K562 (cell line): Measurements from ENCODE around the gene SH3GLB2. TPM values are rescaled to one million over a fixed set of nuclear protein-coding genes. Genes with fewer than 3 reads are reported as not detected.

ENCODE experiments used
- ARID1B ChIP-seq: fragments of 450-650 bp; IDR thresholded peaks from 2 replicates; pipeline ENCODE4 v1.6.1; 2016; ENCODE audit warnings: antibody characterized with exemption, mild to moderate bottlenecking, inconsistent platforms
- BMI1 ChIP-seq: fragments of 150-350 bp; IDR thresholded peaks from 2 replicates; pipeline ENCODE4 v1.6.1; 2014; ENCODE audit warnings: low read length
- CTCFL ChIP-seq: IDR thresholded peaks from 2 replicates; pipeline ENCODE4 v1.6.1; 2011; ENCODE audit warnings: borderline replicate concordance, low read depth, mild to moderate bottlenecking, moderate library complexity, low read length; ENCODE audit not compliant: insufficient read depth, poor library complexity, severe bottlenecking
- L3MBTL2 ChIP-seq: fragments of 450-650 bp; IDR thresholded peaks from 2 replicates; pipeline ENCODE4 v1.6.1; 2016; ENCODE audit warnings: mild to moderate bottlenecking, moderate library complexity
- LEF1 ChIP-seq: fragments of 450-650 bp; IDR thresholded peaks from 2 replicates; pipeline ENCODE4 v1.6.1; 2016; ENCODE audit warnings: mild to moderate bottlenecking
- NCOA4 ChIP-seq: fragments of 450-650 bp; IDR thresholded peaks from 2 replicates; pipeline ENCODE4 v1.6.1; 2018; ENCODE audit warnings: mild to moderate bottlenecking; ENCODE audit not compliant: partially characterized antibody
- PTBP1 ChIP-seq: fragments of 200-400 bp; formaldehyde crosslinking; IDR thresholded peaks from 2 replicates; pipeline ENCODE4 v1.6.1; 2017; ENCODE audit warnings: low read depth, low read length
- RFX1 ChIP-seq: fragments of 450-650 bp; IDR thresholded peaks from 2 replicates; pipeline ENCODE4 v1.6.1; 2016; ENCODE audit warnings: mild to moderate bottlenecking, moderate library complexity
- SFPQ ChIP-seq: fragments of 200-400 bp; formaldehyde crosslinking; IDR thresholded peaks from 2 replicates; pipeline ENCODE4 v1.6.1; 2017; ENCODE audit warnings: mild to moderate bottlenecking, low read depth, low read length, moderate library complexity
- SPI1 ChIP-seq: IDR thresholded peaks from 2 replicates; pipeline ENCODE4 v1.6.1; 2011; ENCODE audit warnings: low read depth, low read length, control low read depth, borderline replicate concordance
- SRSF9 ChIP-seq: fragments of 200-400 bp; formaldehyde crosslinking; IDR thresholded peaks from 2 replicates; pipeline ENCODE4 v1.6.1; 2017; ENCODE audit warnings: low read depth, low read length, borderline replicate concordance
- STAT5B ChIP-seq: fragments of 250-450 bp; sonication (Bioruptor Pico); IDR thresholded peaks from 2 replicates; pipeline ENCODE4 v1.8.0; 2021; ENCODE audit warnings: mild to moderate bottlenecking, inconsistent platforms
- ZNF121 ChIP-seq: sonication (generic); formaldehyde crosslinking; conservative IDR thresholded peaks from 2 replicates; pipeline ENCODE4 v1.8.0; 2022; ENCODE audit warnings: missing genetic modification reagents
- ZNF217 ChIP-seq: sonication (generic); formaldehyde crosslinking; IDR thresholded peaks from 2 replicates; pipeline ENCODE4 v1.8.0; 2022; ENCODE audit warnings: mild to moderate bottlenecking, missing genetic modification reagents
- ZNF589 ChIP-seq: fragments of 200-800 bp; sonication (Bioruptor generic); IDR thresholded peaks from 2 replicates; pipeline ENCODE4 v1.6.1; 2016; ENCODE audit warnings: low read depth, missing genetic modification characterization, missing compliant biosample characterization
- polyA plus RNA-seq, 8 experiments: library from polyadenylated mRNA; depleted of rRNA in 4 of 8; stranded (reverse) in 5 of 8; unstranded in 3 of 8; fragments of >200 nt; fragmentation: Nextera tagmentation in 2 of 8; fragmentation: Illumina TruSeq in 1 of 8; extraction: Ambion mirVana in 2 of 8; extraction: Trizol in 1 of 8; gene quantifications; 2 replicates each; pipeline versions ENCODE4 v1.2.1 to v1.2.3, GENCODE V29; 2011 to 2014; ENCODE audit warnings: inconsistent platforms in 1 of 8, missing spikeins in 1 of 8
- total RNA-seq, 7 experiments: library from RNA; depleted of rRNA in 6 of 7; stranded (reverse); fragments of >200 nt in 6 of 7; fragmentation: Illumina TruSeq in 2 of 7; extraction: Trizol in 2 of 7; gene quantifications; 2 replicates each; pipeline versions ENCODE4 v1.2.1 to v1.2.3, GENCODE V29; 2011 to 2021; ENCODE audit warnings: low replicate concordance in 1 of 7
- TF ChIP-seq, protein P1 (sequence below): fragments of 250-450 bp; sonication (Bioruptor Pico); IDR thresholded peaks from 2 replicates; pipeline ENCODE4 v1.8.0; 2021; ENCODE audit warnings: mild to moderate bottlenecking, moderate library complexity
- TF ChIP-seq, protein P2 (sequence below): fragments of 250-450 bp; sonication (Bioruptor Pico); IDR thresholded peaks from 2 replicates; pipeline ENCODE4 v1.5.0; 2021; ENCODE audit warnings: mild to moderate bottlenecking, moderate library complexity

The SH3GLB2 gene
- total and polyA plus RNA-seq, 9 of the 15 experiments (the other 6 are each of a cell fraction or from before 2014, with no cell fraction given) = 0.20 to 118 (median 58.8) TPM

- TF ChIP-seq BMI1 = no peak
- TF ChIP-seq NCOA4 = no peak
- TF ChIP-seq RFX1 = no peak
- peak; percentile 75 for TF ChIP-seq CTCFL
- no peak for TF ChIP-seq ZNF589 (CRISPR knock-in tag)
- TF ChIP-seq, protein P1, sequence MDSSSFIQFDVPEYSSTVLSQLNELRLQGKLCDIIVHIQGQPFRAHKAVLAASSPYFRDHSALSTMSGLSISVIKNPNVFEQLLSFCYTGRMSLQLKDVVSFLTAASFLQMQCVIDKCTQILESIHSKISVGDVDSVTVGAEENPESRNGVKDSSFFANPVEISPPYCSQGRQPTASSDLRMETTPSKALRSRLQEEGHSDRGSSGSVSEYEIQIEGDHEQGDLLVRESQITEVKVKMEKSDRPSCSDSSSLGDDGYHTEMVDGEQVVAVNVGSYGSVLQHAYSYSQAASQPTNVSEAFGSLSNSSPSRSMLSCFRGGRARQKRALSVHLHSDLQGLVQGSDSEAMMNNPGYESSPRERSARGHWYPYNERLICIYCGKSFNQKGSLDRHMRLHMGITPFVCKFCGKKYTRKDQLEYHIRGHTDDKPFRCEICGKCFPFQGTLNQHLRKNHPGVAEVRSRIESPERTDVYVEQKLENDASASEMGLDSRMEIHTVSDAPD = no peak
- TF ChIP-seq STAT5B (CRISPR knock-in tag) = no peak
- TF ChIP-seq L3MBTL2 = peak; percentile 46
- no peak for TF ChIP-seq SRSF9
- TF ChIP-seq LEF1 = no peak
- TF ChIP-seq ZNF217 (CRISPR knock-in tag) = no peak
- TF ChIP-seq, protein P2, sequence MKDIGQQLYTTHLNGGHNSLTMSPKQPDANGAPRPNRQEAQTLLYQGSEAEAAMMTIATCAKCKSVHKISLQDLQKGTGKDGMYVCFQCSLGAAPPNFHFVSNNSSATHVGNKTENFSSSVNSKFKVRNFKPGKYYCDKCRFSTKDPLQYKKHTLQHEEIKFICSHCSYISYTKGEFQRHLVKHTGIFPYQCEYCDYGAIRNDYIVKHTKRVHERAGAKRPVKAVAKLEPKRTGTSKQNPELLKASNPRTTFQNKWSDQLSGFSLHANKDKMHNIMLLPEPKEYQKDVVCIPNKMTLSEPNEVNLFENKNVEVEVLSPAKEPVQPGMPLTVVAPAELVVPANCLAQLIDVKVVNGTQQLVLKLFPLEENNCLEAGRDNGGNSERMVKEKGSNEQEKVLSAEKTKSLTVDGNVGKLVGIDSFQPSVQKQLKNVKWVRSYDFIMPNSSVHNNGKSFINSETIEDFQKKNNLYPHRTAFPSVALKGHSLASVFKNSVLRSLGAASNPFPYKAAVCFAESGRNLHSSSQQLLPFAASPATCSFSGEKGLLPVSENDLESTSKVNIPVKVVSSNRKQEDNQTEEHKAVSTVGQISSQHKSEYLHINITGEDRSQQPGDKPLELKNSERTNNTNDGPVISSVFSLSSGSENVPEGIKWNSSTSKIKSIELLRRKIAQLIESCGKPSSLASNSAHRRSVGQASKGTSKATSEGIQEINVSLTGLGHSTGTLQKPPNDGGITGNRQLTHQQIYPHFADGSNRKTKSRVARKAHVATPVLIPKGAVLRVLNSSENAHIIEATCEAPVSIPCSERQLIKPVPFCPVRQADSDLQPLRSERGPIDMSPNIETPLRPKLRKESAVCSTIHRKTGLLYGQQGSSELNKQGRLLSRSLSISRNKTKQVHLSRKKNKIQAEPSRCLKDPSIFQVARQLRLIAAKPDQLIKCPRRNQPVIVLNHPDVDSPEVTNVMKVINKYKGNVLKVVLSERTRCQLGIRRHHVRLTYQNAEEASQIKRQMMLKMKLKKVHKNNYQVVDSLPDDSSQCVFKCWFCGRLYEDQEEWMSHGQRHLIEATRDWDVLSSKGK (CRISPR knock-in tag) = no peak
- no peak for TF ChIP-seq SFPQ
- no peak for TF ChIP-seq ZNF121 (CRISPR knock-in tag)
- no peak for TF ChIP-seq SPI1
- no peak for TF ChIP-seq PTBP1
- peak; percentile 6; the same call in 1 of the 2 replicates for TF ChIP-seq ARID1B
Observed at GRCh38 chr9:129036923-129037766, 9.0 kb upstream of the SH3GLB2 start (continued).
